Osteoblast (primary cell): ENCODE results near the gene ZNF710. TPM values are rescaled to one million over a fixed set of nuclear protein-coding genes. Genes with fewer than 3 reads are reported as not detected.
"Not testable (repeated sequence)": the region's sequence is repeated elsewhere in the genome, so short reads cannot be mapped to it uniquely, and the experiment has no call there.

Experiments
- DNase-seq: peaks from one replicate; pipeline ENCODE4 v3.0.0; 2011; ENCODE audit warnings: low spot score, mixed read lengths; ENCODE audit not compliant: insufficient read length; ENCODE audit errors: missing footprints
- H2AFZ ChIP-seq: 2 replicates; pipeline ENCODE4 v1.6.0; 2011; ENCODE audit warnings: mild to moderate bottlenecking, low read length
- H3K27ac ChIP-seq: 2 replicates; pipeline ENCODE4 v1.5.1; 2011; ENCODE audit warnings: mild to moderate bottlenecking, low read depth, low read length, moderate library complexity
- H3K27me3 ChIP-seq: 2 replicates; pipeline ENCODE4 v1.6.0; 2012; ENCODE audit warnings: mild to moderate bottlenecking, control low read depth, inconsistent platforms, low read length, moderate library complexity; ENCODE audit not compliant: insufficient read depth
- H3K36me3 ChIP-seq: 2 replicates; pipeline ENCODE4 v1.5.1; 2011; ENCODE audit warnings: mild to moderate bottlenecking, low read length, control low read depth, moderate library complexity; ENCODE audit not compliant: insufficient read depth
- H3K4me1 ChIP-seq: 2 replicates; pipeline ENCODE4 v1.5.1; 2011; ENCODE audit warnings: mild to moderate bottlenecking, low read length, control low read depth, moderate library complexity; ENCODE audit not compliant: insufficient read depth
- H3K4me2 ChIP-seq: 2 replicates; pipeline ENCODE4 v1.6.0; 2011; ENCODE audit warnings: mild to moderate bottlenecking, low read length; ENCODE audit not compliant: insufficient read depth
- H3K4me3 ChIP-seq: fragments of 200-600 bp; sonication (generic); 3 replicates; pipeline ENCODE4 v1.5.1; 2012; ENCODE audit warnings: mild to moderate bottlenecking, low read length, inconsistent platforms; ENCODE audit not compliant: insufficient read depth
- H3K79me2 ChIP-seq: 2 replicates; pipeline ENCODE4 v1.6.0; 2012; ENCODE audit warnings: mild to moderate bottlenecking, low read length, control low read depth, inconsistent platforms; ENCODE audit not compliant: insufficient read depth
- H3K9me3 ChIP-seq: 2 replicates; pipeline ENCODE4 v1.5.1; 2011; ENCODE audit warnings: low read depth, low read length, control low read depth
- H4K20me1 ChIP-seq: 2 replicates; pipeline ENCODE4 v1.6.0; 2012; ENCODE audit warnings: mild to moderate bottlenecking, low read length, control low read depth; ENCODE audit not compliant: insufficient read depth
- CTCF ChIP-seq: IDR thresholded peaks from 2 replicates; pipeline ENCODE4 v1.5.1; 2011; ENCODE audit warnings: mild to moderate bottlenecking, low read depth, low read length, moderate library complexity; ENCODE audit errors: extremely low read depth
- total RNA-seq: library from RNA; depleted of rRNA; stranded (reverse); fragments of >200 nt; gene quantifications from 2 replicates; pipeline ENCODE4 v1.2.3, GENCODE V29; 2012

The ZNF710 gene
- total RNA-seq, 1 donor: 10.9 TPM

GRCh38 chr15:90067953-90068606, 67.0 kb downstream of the ZNF710 start:
- peaks cover 15% of the 10 kb centered on the region for H3K36me3 ChIP-seq
- TF ChIP-seq CTCF: no peak
- H3K4me2 ChIP-seq: no peak overlapping the region
- H3K9me3 ChIP-seq: no peaks in the 10 kb centered on the region
- no peak for DNase-seq
- H3K4me3 ChIP-seq: no peak overlapping the region
- peaks cover 2% of the 10 kb centered on the region for H3K79me2 ChIP-seq
- H3K27me3 ChIP-seq: no peaks in the 10 kb centered on the region
- H3K4me1 ChIP-seq: no peaks in the 10 kb centered on the region
- H4K20me1 ChIP-seq: peaks cover 4% of the 10 kb centered on the region
- H3K27ac ChIP-seq: no peak overlapping the region
- no peak overlapping the region for H2AFZ ChIP-seq

- H3K79me2 ChIP-seq, H3K4me3 ChIP-seq, H3K9me3 ChIP-seq, H3K4me1 ChIP-seq, H2AFZ ChIP-seq, H4K20me1 ChIP-seq, H3K27ac ChIP-seq, DNase-seq, H3K27me3 ChIP-seq, H3K4me2 ChIP-seq: not testable (repeated sequence)
- H3K36me3 ChIP-seq: peaks cover 32% of the 10 kb centered on the region
Measured at GRCh38 chr15:90070623-90071022, 69.5 kb downstream of the ZNF710 start.

GRCh38 chr15:90071220-90071807, 70.2 kb downstream of the ZNF710 start:
- peak; percentile 95 for DNase-seq
- TF ChIP-seq CTCF: peak; percentile 89
- peaks cover 33% of the 10 kb centered on the region for H3K36me3 ChIP-seq
- no peaks in the 10 kb centered on the region for H3K9me3 ChIP-seq
- no peak overlapping the region for H2AFZ ChIP-seq
- H3K4me1 ChIP-seq: no peaks in the 10 kb centered on the region
- H3K79me2 ChIP-seq: no peaks in the 10 kb centered on the region
- no peak overlapping the region for H3K4me3 ChIP-seq
- no peak overlapping the region for H3K4me2 ChIP-seq
- H3K27me3 ChIP-seq: no peaks in the 10 kb centered on the region
- H3K27ac ChIP-seq: no peak overlapping the region
- H4K20me1 ChIP-seq: no peaks in the 10 kb centered on the region

GRCh38 chr15:90072978-90073640, 72.0 kb downstream of the ZNF710 start:
- Histone ChIP-seq H3K79me2 (no peaks in the 10 kb centered on the region), H3K9me3 (no peaks in the 10 kb centered on the region), H2AFZ (no peak overlapping the region), H3K36me3 (peaks cover 31% of the 10 kb centered on the region), H3K27me3 (no peaks in the 10 kb centered on the region), H3K4me1 (no peaks in the 10 kb centered on the region), H3K27ac (no peak overlapping the region), H4K20me1 (no peaks in the 10 kb centered on the region), H3K4me2 (no peak overlapping the region), H3K4me3 (no peak overlapping the region)
- DNase-seq: no peak
- TF ChIP-seq CTCF: no peak
